Activated CD4-positive, alpha-beta T cell treated with anti-CD3 and anti-CD28 coated beads for 4 hours (primary cell): ENCODE data around the gene ALDH3A1.
"Not testable (repeated sequence)": the region's sequence is repeated elsewhere in the genome, so short reads cannot be mapped to it uniquely, and the experiment has no call there.

ENCODE experiments used
- DNase-seq, 2 donors: peaks; one replicate each; pipeline ENCODE4 v3.0.0-alpha.2; 2020

Gene ALDH3A1

DNA sequence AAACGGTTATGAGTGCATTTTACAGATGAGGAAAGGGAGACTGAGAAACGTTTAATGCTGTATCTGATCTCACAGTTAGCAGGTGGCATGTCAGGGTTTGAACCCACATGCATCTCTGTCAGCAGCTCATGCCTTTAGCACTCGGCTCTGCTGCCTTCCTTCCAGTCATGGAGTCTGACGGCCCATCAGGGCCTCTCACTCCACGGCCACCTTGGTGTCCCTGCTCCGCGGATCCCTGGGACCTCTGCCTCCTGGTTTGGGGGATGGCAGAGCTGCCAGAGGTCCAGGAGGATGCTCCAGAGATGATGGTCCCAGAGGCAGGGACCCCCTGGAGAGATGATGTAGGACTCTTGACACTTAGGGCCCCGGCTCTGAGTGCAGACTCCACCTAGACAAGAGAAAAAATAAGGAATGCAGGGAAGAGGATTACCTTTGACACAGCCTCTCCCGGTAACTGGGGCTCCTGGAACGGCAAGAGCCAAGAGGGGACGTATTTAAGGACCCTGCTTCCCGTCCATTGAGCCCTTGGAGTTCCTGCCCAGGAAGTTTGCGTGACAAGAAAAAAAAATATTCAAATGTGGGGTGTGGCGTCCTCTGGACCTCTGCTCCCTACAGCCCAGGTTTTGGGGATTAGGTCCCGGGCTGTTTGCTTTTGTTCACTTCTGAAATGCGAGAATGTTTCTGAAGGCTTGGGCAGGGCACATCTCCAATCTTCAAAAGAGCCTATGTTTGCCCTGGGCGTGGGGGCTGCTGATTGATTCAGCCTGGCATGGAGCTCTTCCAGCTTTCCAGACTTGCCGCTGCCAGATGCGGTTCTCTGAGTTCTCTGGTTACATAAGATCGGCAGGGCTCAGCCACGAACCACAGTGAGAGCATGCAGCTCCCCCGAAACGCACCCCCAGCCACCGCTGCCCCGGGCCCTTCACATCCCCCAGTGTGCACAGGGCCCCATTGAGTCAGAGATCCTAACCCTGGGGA, at the start of gene ALDH3A1:
TSS of gene ALDH3A1 (minus strand) at position 470 of the 978 bp plus-strand sequence. CDS start 3,169 bp downstream, outside the sequence.
- DNase-seq: no peak

- no peak for DNase-seq
These were observed 48.4 kb upstream of the ALDH3A1 start for GRCh38 chr17:19796457-19796856.

- DNase-seq: no peak
These were observed 43.9 kb upstream of the ALDH3A1 start for GRCh38 chr17:19791918-19792550.

DNA sequence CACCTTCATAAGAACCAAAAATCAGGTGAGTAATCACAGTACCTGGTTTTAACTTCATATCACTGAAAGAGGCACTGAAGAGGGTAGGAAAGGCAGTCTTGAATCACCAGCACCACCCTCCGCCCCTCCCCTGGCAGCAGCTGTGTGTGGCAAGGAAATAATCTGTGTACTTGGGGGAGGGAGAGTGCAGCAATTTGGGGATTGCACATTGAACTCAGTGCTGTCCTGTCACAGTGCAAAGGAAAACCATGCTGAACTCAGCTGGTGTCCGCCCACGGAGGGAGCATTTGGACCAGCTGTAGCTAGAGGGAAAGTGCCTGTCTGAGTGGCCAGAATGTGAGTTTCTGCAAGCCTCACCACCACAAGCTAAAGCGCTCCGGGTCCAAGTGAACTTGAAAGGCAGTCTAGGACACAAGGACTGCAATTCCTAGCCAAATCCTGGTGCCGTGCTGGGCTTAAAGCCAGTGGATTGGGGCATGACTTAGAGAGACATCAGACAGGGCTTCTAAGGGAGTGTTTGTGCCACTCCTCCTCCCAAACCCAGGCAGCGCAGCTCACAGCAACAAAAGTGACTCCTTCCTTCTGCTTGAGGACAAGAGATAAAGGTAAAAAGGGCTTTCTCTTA, 39.7 kb upstream of the ALDH3A1 start:
- DNase-seq: no peak

- DNase-seq: no peak
These were observed 37.8 kb upstream of the ALDH3A1 start for GRCh38 chr17:19785854-19786253.

- no peak for DNase-seq
These were observed 33.7 kb upstream of the ALDH3A1 start for GRCh38 chr17:19781488-19782458.

GRCh38 chr17:19780846-19781245, 32.7 kb upstream of the ALDH3A1 start:
- no peak for DNase-seq

DNA sequence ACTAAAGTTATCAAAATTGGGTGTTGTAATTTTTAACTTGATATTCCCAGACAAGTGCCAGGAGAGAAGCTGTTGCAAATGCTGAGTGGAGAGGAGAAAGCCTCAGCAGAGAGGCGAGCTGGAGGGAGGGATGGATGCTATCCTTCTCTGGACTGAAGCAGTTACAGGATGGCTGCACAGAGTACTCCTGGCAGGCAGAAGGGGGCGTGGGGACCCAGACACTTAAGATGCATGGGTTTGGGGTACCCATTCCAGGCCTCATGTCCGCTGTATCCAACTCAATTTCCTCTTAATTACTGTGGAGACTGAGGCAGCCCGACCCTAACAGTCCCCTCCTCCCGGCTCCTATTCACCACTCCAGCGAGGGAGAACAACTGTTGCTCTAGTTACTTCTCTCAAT, 25.4 kb upstream of the ALDH3A1 start:
- no peak for DNase-seq

GRCh38 chr17:19771971-19772630, 24.0 kb upstream of the ALDH3A1 start:
- DNase-seq: peak; percentile 22 to 25

DNA sequence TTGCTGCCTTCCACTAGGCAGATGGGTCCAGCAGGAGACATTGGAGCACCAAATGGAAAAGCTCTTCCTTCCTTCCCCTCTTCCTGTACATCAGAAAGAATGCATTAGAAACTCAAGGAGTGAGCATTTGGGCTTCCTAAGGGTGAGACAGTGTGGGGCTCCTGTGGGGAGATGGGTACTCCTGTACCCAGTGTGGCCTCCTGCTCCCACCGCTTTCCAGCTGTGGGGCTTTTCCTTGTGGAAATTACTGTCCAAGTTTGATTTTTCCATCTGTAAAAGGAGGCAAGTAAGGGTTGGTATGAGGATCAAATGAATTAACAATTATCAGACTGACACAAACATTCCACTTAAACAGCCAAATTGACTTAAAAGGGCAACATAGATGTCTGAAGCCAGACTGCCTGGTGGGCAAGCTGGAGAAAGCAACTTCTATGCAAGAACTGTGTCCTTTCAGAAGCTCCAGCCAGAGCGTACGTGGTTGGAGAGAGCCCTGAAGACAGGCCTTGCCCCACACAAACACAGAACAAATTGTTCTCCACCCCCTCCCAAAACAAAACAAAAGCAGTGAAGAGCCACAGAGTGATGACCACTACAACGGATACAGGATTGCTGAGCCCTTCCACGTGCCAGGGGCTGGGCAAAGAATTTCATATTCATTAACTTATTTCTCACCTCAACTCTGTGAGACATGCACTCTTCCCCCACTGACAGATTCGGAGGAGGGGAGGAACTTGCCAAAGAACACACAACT, 23.1 kb upstream of the ALDH3A1 start:
- no peak for DNase-seq

GRCh38 chr17:19769946-19770652, 22.0 kb upstream of the ALDH3A1 start:
- DNase-seq: no peak

GRCh38 chr17:19768046-19768782, 20.1 kb upstream of the ALDH3A1 start:
- DNase-seq: no peak

GRCh38 chr17:19766421-19767270, 18.5 kb upstream of the ALDH3A1 start:
- DNase-seq: peak; percentile 76 to 82

GRCh38 chr17:19766016-19766415, 17.9 kb upstream of the ALDH3A1 start:
- DNase-seq: no peak

DNA sequence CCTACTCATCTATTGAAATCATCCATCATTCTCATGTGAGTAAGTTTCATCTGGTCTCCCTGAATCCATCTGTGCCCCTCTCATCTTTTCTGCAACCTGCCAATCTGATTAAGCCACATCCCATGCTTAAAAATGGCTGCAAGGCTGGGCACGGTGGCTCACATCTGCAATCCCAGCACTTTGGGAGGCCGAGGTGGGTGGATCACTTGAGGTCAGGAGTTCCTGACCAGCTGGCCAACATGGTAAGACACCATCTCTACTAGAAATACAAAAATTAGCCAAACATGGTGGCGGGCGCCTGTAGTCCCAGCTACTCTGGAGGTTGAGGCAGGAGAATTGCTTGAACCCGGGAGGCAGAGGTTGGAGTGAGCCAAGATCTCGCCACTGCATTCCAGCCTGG, 15.9 kb upstream of the ALDH3A1 start:
- DNase-seq: not testable (repeated sequence)

DNA sequence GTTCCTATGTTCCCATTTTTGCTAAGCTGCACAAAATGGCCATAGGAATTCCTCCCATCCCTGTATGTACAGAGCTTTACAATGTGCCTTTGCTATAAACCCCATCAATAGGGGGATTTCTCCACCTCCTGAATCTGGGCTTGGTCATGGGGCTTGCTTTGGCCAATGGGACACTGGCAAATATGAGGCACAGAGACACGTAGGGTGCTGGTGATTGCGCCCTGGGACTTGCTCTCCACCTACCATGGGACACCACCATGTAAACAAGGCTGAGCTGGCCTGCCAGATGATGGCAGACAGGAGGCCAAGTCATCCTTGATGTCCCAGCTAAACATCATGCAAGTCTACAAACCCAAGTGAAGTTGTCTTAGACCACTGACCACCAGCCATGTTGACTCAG, 15.3 kb upstream of the ALDH3A1 start:
- DNase-seq: no peak

DNA sequence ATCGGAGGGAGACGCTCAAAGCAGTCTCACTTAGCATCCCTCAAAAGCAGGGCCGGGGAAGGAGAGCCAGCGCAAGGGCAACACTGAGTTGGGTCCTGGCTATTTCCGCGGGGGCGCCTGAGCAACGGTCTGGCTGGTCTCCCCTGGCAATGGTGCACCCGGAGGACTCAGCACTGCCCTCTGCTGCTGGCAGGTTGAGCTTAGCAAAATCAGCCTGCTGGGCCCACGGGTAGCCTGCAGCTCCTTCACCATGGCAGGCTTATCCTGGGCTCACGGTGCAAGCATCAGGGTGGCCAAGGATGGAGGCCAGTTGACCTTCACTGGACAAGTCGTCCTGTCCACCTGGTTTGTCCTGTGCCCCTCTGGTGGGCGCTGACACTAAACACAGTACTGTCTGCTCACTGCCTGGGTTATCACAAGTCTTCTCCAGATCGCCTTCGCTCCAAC, 14.4 kb upstream of the ALDH3A1 start:
- DNase-seq: peak; percentile 38 to 65

- DNase-seq: no peak
These were observed 12.6 kb upstream of the ALDH3A1 start for GRCh38 chr17:19760746-19761145.
